Measurements from ENCODE around the gene LCE5A.

DNA sequence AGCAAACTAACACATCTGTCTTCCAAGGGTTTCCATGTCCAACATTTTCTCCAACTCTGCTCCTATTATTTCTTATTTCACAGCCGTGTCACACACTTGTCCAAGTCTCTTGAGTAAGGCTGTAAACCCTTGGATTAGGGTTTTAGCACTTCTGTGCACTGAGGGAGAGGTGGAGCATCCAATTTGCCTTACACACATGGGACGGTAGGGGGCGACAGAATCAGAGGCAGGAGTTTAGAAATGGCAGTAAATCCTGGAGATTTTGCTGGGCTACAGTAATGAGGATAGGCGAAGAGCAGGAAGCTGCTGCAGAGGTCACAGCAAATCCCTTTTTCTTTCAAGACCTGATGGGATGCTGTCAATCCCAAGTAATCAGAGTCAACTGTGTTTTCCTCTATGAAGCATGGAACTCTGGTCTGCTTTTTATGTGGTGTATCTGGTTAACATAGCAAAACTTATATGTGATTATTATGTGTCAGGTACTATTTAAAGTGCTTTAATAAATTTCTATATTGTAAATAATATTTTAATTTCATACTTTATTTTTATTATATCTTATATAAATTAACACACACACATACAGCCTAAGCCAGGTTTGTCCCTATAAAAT is 15.4 kb upstream of the LCE5A start:
- no peak for TF ChIP-seq ZBTB40 (IDR thresholded peaks at IDR 0.05)
- no peak for TF ChIP-seq ZBTB40 (CRISPR knock-in tag; IDR thresholded peaks at IDR 0.05)
- no peak for TF ChIP-seq SMAD3 (CRISPR knock-in tag; conservative IDR thresholded peaks at IDR 0.05)
- TF ChIP-seq CTCF (IDR thresholded peaks at IDR 0.05 in 2 of 3, conservative IDR thresholded peaks at IDR 0.05 in 1 of 3; ENCODE audit: insufficient read depth in 2 of 3, low read depth in 1 of 3, low read length in 3 of 3) = peak; percentile 61 to 65 (median 63)
- no peak for TF ChIP-seq RCOR1 (IDR thresholded peaks at IDR 0.05; ENCODE audit: borderline replicate concordance in 1 of 2, low read depth in 2 of 2, low read length in 2 of 2)
- TF ChIP-seq CHD2 (IDR thresholded peaks at IDR 0.05; ENCODE audit: low read depth, low read length) = no peak
- no peak for TF ChIP-seq ZBTB5 (IDR thresholded peaks at IDR 0.05)
- no peak for TF ChIP-seq POLR2AphosphoS5 (IDR thresholded peaks at IDR 0.05; ENCODE audit: control insufficient read depth, insufficient read depth, low read depth, low read length)
- no peak for TF ChIP-seq KDM2B (CRISPR knock-in tag; IDR thresholded peaks at IDR 0.05)
- no peak for TF ChIP-seq C11orf30 (IDR thresholded peaks at IDR 0.05; ENCODE audit: low read depth)
- TF ChIP-seq TEAD4 (IDR thresholded peaks at IDR 0.05; ENCODE audit: low read length) = no peak
- TF ChIP-seq TEAD4 (CRISPR knock-in tag; IDR thresholded peaks at IDR 0.05; ENCODE audit: borderline replicate concordance) = no peak
- no peak for TF ChIP-seq PML (IDR thresholded peaks at IDR 0.05; ENCODE audit: low read length)
- no peak for TF ChIP-seq RBM22 (IDR thresholded peaks at IDR 0.05; ENCODE audit: low read depth, low read length, poor library complexity, severe bottlenecking)
